Parathyroid adenoma (tissue), 2 donors: ENCODE measurements around the gene ISOC2.

Experiments used
- H2AFZ ChIP-seq: fragments of 300-600 bp; sonication (generic); one replicate; pipeline ENCODE4 v1.7.0; 2017; ENCODE audit warnings: antibody characterized with exemption, mild to moderate bottlenecking
- H3K27ac ChIP-seq: fragments of 300-600 bp; sonication (generic); one replicate; pipeline ENCODE4 v1.7.0; 2017
- H3K27me3 ChIP-seq: fragments of 300-600 bp; sonication (generic); one replicate; pipeline ENCODE4 v1.7.0; 2017; ENCODE audit warnings: low read length; ENCODE audit not compliant: control insufficient read depth, insufficient read depth
- H3K36me3 ChIP-seq: fragments of 300-600 bp; sonication (generic); one replicate; pipeline ENCODE4 v1.7.0; 2017; ENCODE audit warnings: low read length; ENCODE audit not compliant: control insufficient read depth, insufficient read depth
- H3K4me1 ChIP-seq: fragments of 300-600 bp; sonication (generic); one replicate; pipeline ENCODE4 v1.7.0; 2017; ENCODE audit warnings: control low read depth
- H3K4me2 ChIP-seq: fragments of 300-600 bp; sonication (generic); one replicate; pipeline ENCODE4 v1.7.0; 2017; ENCODE audit warnings: low read length
- H3K4me3 ChIP-seq: fragments of 300-600 bp; sonication (generic); one replicate; pipeline ENCODE4 v1.7.0; 2017; ENCODE audit warnings: low read depth, low read length
- H3K79me2 ChIP-seq: fragments of 300-600 bp; sonication (generic); one replicate; pipeline ENCODE4 v1.7.0; 2017; ENCODE audit warnings: control low read depth
- H3K9ac ChIP-seq: fragments of 300-600 bp; sonication (generic); one replicate; pipeline ENCODE4 v1.7.0; 2017; ENCODE audit warnings: mild to moderate bottlenecking
- H3K9me3 ChIP-seq: fragments of 300-600 bp; sonication (generic); one replicate; pipeline ENCODE4 v1.7.0; 2017; ENCODE audit warnings: low read length; ENCODE audit not compliant: control insufficient read depth
- TF ChIP-seq, protein P1 (sequence below): fragments of 300-600 bp; sonication (generic); IDR thresholded peaks from one replicate; pipeline ENCODE4 v1.7.0; 2017; ENCODE audit warnings: antibody characterized with exemption, mild to moderate bottlenecking
- donor health status: primary hyperparathyroidism.

Gene ISOC2

DNA sequence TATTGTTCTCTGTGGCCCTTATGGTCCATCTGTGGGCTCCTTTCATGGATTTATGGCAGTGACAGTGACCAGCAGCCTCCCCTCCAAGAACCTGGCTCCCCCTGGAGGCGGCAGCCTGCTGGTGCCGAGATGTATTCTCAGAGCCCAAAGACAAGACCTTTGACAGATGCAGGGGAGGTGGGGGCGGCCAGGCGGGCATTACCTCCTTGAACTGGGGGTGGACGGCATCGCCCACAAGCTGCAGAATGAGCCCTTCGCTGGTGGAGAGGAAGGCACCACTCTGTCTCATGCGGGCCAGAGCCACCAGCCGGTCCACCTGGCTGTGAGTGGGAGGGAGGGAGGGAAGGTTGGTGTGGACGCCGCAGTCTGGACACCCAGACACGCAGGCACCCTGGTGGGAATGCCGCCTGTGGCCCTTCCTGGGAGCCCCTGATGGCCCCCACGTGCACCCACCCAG is 6.6 kb downstream of the ISOC2 start:
- Histone ChIP-seq H2AFZ (no peak overlapping the region), H3K27me3 (peaks cover 3% of the 10 kb centered on the region), H3K9me3 (no peaks in the 10 kb centered on the region), H3K27ac (no peak overlapping the region), H3K4me3 (no peak overlapping the region), H3K4me2 (no peak overlapping the region), H3K4me1 (peaks cover 10% of the 10 kb centered on the region), H3K36me3 (no peaks in the 10 kb centered on the region), H3K9ac (no peak overlapping the region), H3K79me2 (no peaks in the 10 kb centered on the region)
- TF ChIP-seq, protein P1, sequence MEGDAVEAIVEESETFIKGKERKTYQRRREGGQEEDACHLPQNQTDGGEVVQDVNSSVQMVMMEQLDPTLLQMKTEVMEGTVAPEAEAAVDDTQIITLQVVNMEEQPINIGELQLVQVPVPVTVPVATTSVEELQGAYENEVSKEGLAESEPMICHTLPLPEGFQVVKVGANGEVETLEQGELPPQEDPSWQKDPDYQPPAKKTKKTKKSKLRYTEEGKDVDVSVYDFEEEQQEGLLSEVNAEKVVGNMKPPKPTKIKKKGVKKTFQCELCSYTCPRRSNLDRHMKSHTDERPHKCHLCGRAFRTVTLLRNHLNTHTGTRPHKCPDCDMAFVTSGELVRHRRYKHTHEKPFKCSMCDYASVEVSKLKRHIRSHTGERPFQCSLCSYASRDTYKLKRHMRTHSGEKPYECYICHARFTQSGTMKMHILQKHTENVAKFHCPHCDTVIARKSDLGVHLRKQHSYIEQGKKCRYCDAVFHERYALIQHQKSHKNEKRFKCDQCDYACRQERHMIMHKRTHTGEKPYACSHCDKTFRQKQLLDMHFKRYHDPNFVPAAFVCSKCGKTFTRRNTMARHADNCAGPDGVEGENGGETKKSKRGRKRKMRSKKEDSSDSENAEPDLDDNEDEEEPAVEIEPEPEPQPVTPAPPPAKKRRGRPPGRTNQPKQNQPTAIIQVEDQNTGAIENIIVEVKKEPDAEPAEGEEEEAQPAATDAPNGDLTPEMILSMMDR = peak; percentile 63

- no peak overlapping the region for H3K9ac ChIP-seq
- H3K79me2 ChIP-seq = no peaks in the 10 kb centered on the region
Observed at GRCh38 chr19:55453511-55454260, 7.8 kb downstream of the ISOC2 start.

GRCh38 chr19:55452749-55453346 is 8.6 kb downstream of the ISOC2 start:
- Histone ChIP-seq H3K9ac (no peak overlapping the region), H3K4me1 (peaks cover 8% of the 10 kb centered on the region), H3K79me2 (no peaks in the 10 kb centered on the region), H2AFZ (no peak overlapping the region), H3K27ac (no peak overlapping the region), H3K27me3 (peaks cover 3% of the 10 kb centered on the region), H3K9me3 (no peaks in the 10 kb centered on the region), H3K4me3 (no peak overlapping the region), H3K36me3 (no peaks in the 10 kb centered on the region), H3K4me2 (no peak overlapping the region)
- TF ChIP-seq, protein P1 = no peak

More at GRCh38 chr19:55453511-55454260, 7.8 kb downstream of the ISOC2 start:
- Histone ChIP-seq H3K36me3 (no peaks in the 10 kb centered on the region), H3K4me2 (no peak overlapping the region), H3K27ac (no peak overlapping the region), H3K4me3 (no peak overlapping the region), H3K27me3 (peaks cover 3% of the 10 kb centered on the region), H2AFZ (no peak overlapping the region), H3K4me1 (peaks cover 8% of the 10 kb centered on the region), H3K9me3 (no peaks in the 10 kb centered on the region)
- TF ChIP-seq, protein P1 = no peak

- H3K9me3 ChIP-seq = no peaks in the 10 kb centered on the region
- H3K4me1 ChIP-seq = peaks cover 8% of the 10 kb centered on the region
- H2AFZ ChIP-seq = no peak overlapping the region
- H3K27me3 ChIP-seq = peaks cover 3% of the 10 kb centered on the region
- TF ChIP-seq, protein P1 = no peak
- H3K4me3 ChIP-seq = no peak overlapping the region
- peak overlapping the region; percentile 31 for H3K4me2 ChIP-seq
- no peaks in the 10 kb centered on the region for H3K36me3 ChIP-seq
- no peak overlapping the region for H3K9ac ChIP-seq
- H3K27ac ChIP-seq = no peak overlapping the region
- H3K79me2 ChIP-seq = no peaks in the 10 kb centered on the region
Observed at GRCh38 chr19:55451965-55452748, 9.3 kb downstream of the ISOC2 start.
